Mesenchymal stem cell (in vitro differentiated cells and primary cell): Measurements from ENCODE around the gene RPTOR.

ENCODE experiments used
- DNase-seq: peaks from one replicate; pipeline ENCODE4 v3.0.0-alpha.2; 2013
- H2AFZ ChIP-seq: one replicate; pipeline ENCODE4 v1.6.1; 2013; ENCODE audit warnings: low read depth, mild to moderate bottlenecking, control low read depth, inconsistent platforms, low read length, moderate library complexity
- H2AK5ac ChIP-seq: 2 replicates; pipeline ENCODE4 v1.6.1; 2013; ENCODE audit warnings: low read length, moderate library complexity, mild to moderate bottlenecking, inconsistent platforms; ENCODE audit not compliant: severe bottlenecking
- H2BK120ac ChIP-seq: one replicate; pipeline ENCODE4 v1.6.1; 2013; ENCODE audit warnings: low read depth, mild to moderate bottlenecking, inconsistent platforms, low read length, moderate library complexity
- H2BK12ac ChIP-seq, 2 experiments: one replicate each; pipeline ENCODE4 v1.6.1; 2013; ENCODE audit warnings: inconsistent platforms in 2 of 2, low read length in 2 of 2, mild to moderate bottlenecking in 2 of 2, moderate library complexity in 2 of 2, control low read depth in 1 of 2
- H2BK15ac ChIP-seq: one replicate; pipeline ENCODE4 v1.6.1; 2013; ENCODE audit warnings: mild to moderate bottlenecking, low read depth, inconsistent platforms; ENCODE audit not compliant: poor library complexity, severe bottlenecking
- H2BK5ac ChIP-seq: 2 replicates; pipeline ENCODE4 v1.6.1; 2013; ENCODE audit warnings: low read depth, mild to moderate bottlenecking, low read length, control low read depth, inconsistent platforms; ENCODE audit not compliant: poor library complexity, severe bottlenecking
- H3K14ac ChIP-seq, 2 experiments: one replicate each; pipeline ENCODE4 v1.6.1; 2013; ENCODE audit warnings: inconsistent platforms in 2 of 2, low read length in 2 of 2, control low read depth in 1 of 2, mild to moderate bottlenecking in 1 of 2, moderate library complexity in 1 of 2
- H3K18ac ChIP-seq, 2 experiments: one replicate each; pipeline ENCODE4 v1.6.1; 2013; ENCODE audit warnings: inconsistent platforms in 2 of 2, low read length in 2 of 2, control low read depth in 1 of 2, low read depth in 1 of 2, mild to moderate bottlenecking in 1 of 2
- H3K23ac ChIP-seq, 2 experiments: one replicate each; pipeline ENCODE4 v1.6.1; 2013; ENCODE audit warnings: inconsistent platforms in 2 of 2, low read length in 2 of 2, mild to moderate bottlenecking in 2 of 2, moderate library complexity in 2 of 2, control low read depth in 1 of 2
- H3K27ac ChIP-seq: 2 replicates; pipeline ENCODE4 v1.5.1; 2013; ENCODE audit warnings: mild to moderate bottlenecking, moderate library complexity, low read length, control low read depth, inconsistent platforms; ENCODE audit not compliant: poor library complexity, severe bottlenecking
- H3K27me3 ChIP-seq, 2 experiments: 2 replicates each; pipeline versions ENCODE4 v1.6.1 to v1.7.0; 2013; ENCODE audit warnings: low read length in 2 of 2, mild to moderate bottlenecking in 2 of 2, moderate library complexity in 2 of 2, control low read depth in 1 of 2, inconsistent platforms in 1 of 2; ENCODE audit not compliant: control insufficient read depth in 1 of 2, insufficient read depth in 1 of 2
- H3K36me3 ChIP-seq, 2 experiments: 2 replicates each; pipeline versions ENCODE4 v1.6.1 to v1.7.0; 2013; ENCODE audit warnings: low read length in 2 of 2, control low read depth in 1 of 2, inconsistent platforms in 1 of 2, low read depth in 1 of 2, mild to moderate bottlenecking in 1 of 2; ENCODE audit not compliant: insufficient read depth in 2 of 2, control insufficient read depth in 1 of 2
- H3K4ac ChIP-seq, 2 experiments: one replicate each; pipeline ENCODE4 v1.6.1; 2013; ENCODE audit warnings: inconsistent platforms in 2 of 2, low read length in 2 of 2, mild to moderate bottlenecking in 2 of 2, moderate library complexity in 2 of 2, control low read depth in 1 of 2, low read depth in 1 of 2
- H3K4me1 ChIP-seq: 2 replicates; pipeline ENCODE4 v1.6.1; 2013; ENCODE audit warnings: low read depth, low read length, control low read depth; ENCODE audit not compliant: control insufficient read depth, insufficient read depth
- H3K4me2 ChIP-seq: 2 replicates; pipeline ENCODE4 v1.6.1; 2013; ENCODE audit warnings: low read length, mild to moderate bottlenecking, inconsistent platforms; ENCODE audit not compliant: poor library complexity, severe bottlenecking
- H3K4me3 ChIP-seq, 2 experiments: 2 replicates each; pipeline versions ENCODE4 v1.5.1 to v1.7.0; 2013; ENCODE audit warnings: low read length in 2 of 2, mild to moderate bottlenecking in 2 of 2, control low read depth in 1 of 2, low read depth in 1 of 2; ENCODE audit not compliant: insufficient read depth in 1 of 2
- H3K79me1 ChIP-seq: replicated peaks from 2 replicates; pipeline ENCODE4 v1.6.1; 2013; ENCODE audit warnings: mild to moderate bottlenecking, control low read depth, low read length, inconsistent platforms; ENCODE audit not compliant: poor library complexity, severe bottlenecking
- H3K9ac ChIP-seq: 2 replicates; pipeline ENCODE4 v1.7.0; 2013; ENCODE audit warnings: mild to moderate bottlenecking, low read length, moderate library complexity
- H3K9me3 ChIP-seq: 2 replicates; pipeline ENCODE4 v1.7.0; 2013; ENCODE audit warnings: mild to moderate bottlenecking, low read length; ENCODE audit not compliant: control insufficient read depth
- H4K8ac ChIP-seq: one replicate; pipeline ENCODE4 v1.6.1; 2013; ENCODE audit warnings: inconsistent platforms, mild to moderate bottlenecking, low read length, moderate library complexity
- H4K91ac ChIP-seq: one replicate; pipeline ENCODE4 v1.6.1; 2013; ENCODE audit warnings: mild to moderate bottlenecking, low read length, inconsistent platforms
- WGBS: methylation state at CpG from one replicate; pipeline ENCODE4 v1.1.7; 2013; ENCODE audit warnings: mixed read lengths; 5-methylcytosine and 5-hydroxymethylcytosine counted together

RPTOR gene

GRCh38 chr17:80836971-80837481 is 292.4 kb downstream of the RPTOR start:
- Histone ChIP-seq H3K9me3 (no peaks in the 10 kb centered on the region), H3K23ac (no peak overlapping the region), H3K79me1 (peaks cover 3% of the 10 kb centered on the region), H2BK120ac (no peak overlapping the region), H3K9ac (no peak overlapping the region), H2BK15ac (no peak overlapping the region), H3K36me3 (peaks cover 21 to 52% of the 10 kb centered on the region in 2 experiments), H2BK5ac (no peak overlapping the region), H3K27ac (no peak overlapping the region), H3K14ac (no peak overlapping the region), H3K4ac (no peak overlapping the region), H3K18ac (no peak overlapping the region), H3K4me2 (no peak overlapping the region), H2AFZ (no peak overlapping the region), H4K91ac (peak overlapping the region; percentile 66), H4K8ac (no peak overlapping the region), H2AK5ac (no peak overlapping the region), H3K27me3 (no peaks in the 10 kb centered on the region), H3K4me1 (peaks cover 11% of the 10 kb centered on the region), H2BK12ac (no peak overlapping the region), H3K4me3 (no peak overlapping the region)
- DNase-seq = no peak
- 98% methylated on average over 16 of the region's 16 CpGs for WGBS

DNA sequence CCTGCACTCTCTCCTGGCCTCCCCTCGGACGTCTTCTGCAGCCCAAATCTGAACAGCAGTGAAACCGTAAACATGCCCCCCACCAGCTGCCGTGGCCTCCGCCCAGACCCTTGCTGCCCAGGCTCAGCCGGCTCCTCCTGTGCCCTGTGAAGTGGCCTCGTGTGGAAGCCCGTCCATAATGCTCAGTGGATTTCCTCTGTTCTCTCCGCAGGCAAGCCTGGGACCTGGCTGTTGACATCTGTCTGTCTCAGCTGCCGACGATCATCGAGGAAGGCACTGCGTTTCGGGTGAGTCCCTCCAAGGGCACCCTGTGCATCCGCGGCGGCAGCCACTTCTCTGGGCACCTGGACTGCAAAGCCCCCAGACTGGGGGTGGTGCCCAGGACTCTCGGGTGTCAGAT is 293.1 kb downstream of the RPTOR start:
- WGBS = 97% methylated on average over 18 of the region's 18 CpGs
- H3K9ac ChIP-seq = no peak overlapping the region
- no peak for DNase-seq
- H2BK12ac ChIP-seq = no peak overlapping the region
- peak overlapping the region; percentile 32 for H4K91ac ChIP-seq
- no peak overlapping the region for H2BK5ac ChIP-seq
- H3K36me3 ChIP-seq = peaks cover 23 to 50% of the 10 kb centered on the region in 2 experiments
- peaks cover 5% of the 10 kb centered on the region for H3K4me1 ChIP-seq
- no peak overlapping the region for H2BK120ac ChIP-seq
- H3K14ac ChIP-seq = no peak overlapping the region
- H3K27me3 ChIP-seq = no peaks in the 10 kb centered on the region
- H3K9me3 ChIP-seq = no peaks in the 10 kb centered on the region
- H3K79me1 ChIP-seq = peaks cover 5% of the 10 kb centered on the region
- no peak overlapping the region for H3K4me3 ChIP-seq
- H3K18ac ChIP-seq = no peak overlapping the region
- no peak overlapping the region for H3K23ac ChIP-seq
- no peak overlapping the region for H2AFZ ChIP-seq
- H2AK5ac ChIP-seq = no peak overlapping the region
- no peak overlapping the region for H3K4ac ChIP-seq
- H3K4me2 ChIP-seq = no peak overlapping the region
- no peak overlapping the region for H2BK15ac ChIP-seq
- H3K27ac ChIP-seq = no peak overlapping the region
- no peak overlapping the region for H4K8ac ChIP-seq

DNA sequence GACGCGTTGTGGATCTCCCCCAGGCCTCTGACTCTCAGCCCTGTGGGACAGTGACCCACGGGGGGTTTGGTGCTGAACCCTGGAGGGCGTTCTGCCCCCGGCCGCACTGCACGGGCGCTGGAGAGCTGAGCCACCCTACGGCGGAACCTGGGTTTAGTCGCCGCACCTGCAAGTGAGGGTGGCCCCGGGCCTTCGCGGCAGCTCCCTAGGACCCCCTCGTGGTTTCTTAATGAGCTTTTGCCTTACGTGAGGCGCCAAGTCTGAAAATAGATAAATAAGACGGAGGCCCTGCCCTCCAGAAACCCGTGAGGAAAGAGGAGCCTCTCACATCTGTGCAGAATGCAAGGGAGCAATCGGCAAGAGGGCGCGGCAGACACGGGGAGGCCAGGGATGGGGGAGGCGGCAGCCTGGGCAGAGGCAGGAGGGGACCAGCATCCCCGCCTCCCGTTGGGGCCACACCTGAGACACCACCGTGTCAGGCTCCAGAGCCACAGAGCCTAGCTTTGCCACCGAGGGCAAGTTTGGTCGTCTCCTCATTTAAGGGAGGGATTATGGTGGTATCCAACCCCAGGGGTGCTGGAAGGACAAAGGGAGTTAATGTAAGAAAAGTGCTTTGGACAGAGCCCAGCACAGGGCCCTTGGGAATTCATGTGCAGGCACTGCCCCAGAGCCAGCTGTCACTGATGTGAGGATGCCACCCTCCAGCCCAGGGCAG is 293.8 kb downstream of the RPTOR start:
- peak overlapping the region in 1 of 2 experiments; percentile 13 for H3K4ac ChIP-seq
- no peak overlapping the region for H3K23ac ChIP-seq
- H3K27ac ChIP-seq = no peak overlapping the region
- DNase-seq = no peak
- no peak overlapping the region for H2BK5ac ChIP-seq
- no peak overlapping the region for H3K14ac ChIP-seq
- WGBS = 96% methylated on average over 30 of the region's 30 CpGs
- H3K4me3 ChIP-seq = no peak overlapping the region
- no peak overlapping the region for H3K4me2 ChIP-seq
- H3K27me3 ChIP-seq = no peaks in the 10 kb centered on the region
- H3K18ac ChIP-seq = no peak overlapping the region
- H2AFZ ChIP-seq = no peak overlapping the region
- H3K9me3 ChIP-seq = no peaks in the 10 kb centered on the region
- H3K79me1 ChIP-seq = peaks cover 5% of the 10 kb centered on the region
- H2BK15ac ChIP-seq = no peak overlapping the region
- H3K4me1 ChIP-seq = peaks cover 5% of the 10 kb centered on the region
- H4K8ac ChIP-seq = no peak overlapping the region
- no peak overlapping the region for H2BK12ac ChIP-seq
- no peak overlapping the region for H2BK120ac ChIP-seq
- H4K91ac ChIP-seq = no peak overlapping the region
- H3K36me3 ChIP-seq = peaks cover 25 to 52% of the 10 kb centered on the region in 2 experiments
- H2AK5ac ChIP-seq = no peak overlapping the region
- no peak overlapping the region for H3K9ac ChIP-seq

DNA sequence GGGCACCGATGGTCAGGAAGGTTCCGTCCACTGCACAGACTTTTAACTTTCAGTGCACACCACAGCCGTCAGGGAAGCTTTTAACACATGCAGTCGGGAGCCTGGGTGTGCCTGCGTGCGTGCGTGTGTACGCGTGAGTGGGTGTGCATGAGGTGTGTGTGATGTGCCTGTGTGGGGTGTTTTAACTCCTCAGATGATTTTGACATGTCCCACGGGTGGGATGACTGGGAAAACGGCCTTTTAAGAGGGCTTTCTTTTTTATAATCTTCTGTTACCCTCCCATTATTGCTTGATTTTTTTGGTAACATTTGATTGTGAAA is 294.3 kb downstream of the RPTOR start:
- 98% methylated on average over 9 of the region's 11 CpGs for WGBS

More for the DNA sequence above, 294.3 kb downstream of the RPTOR start:
- Histone ChIP-seq H3K9me3 (no peaks in the 10 kb centered on the region), H3K36me3 (peaks cover 26 to 52% of the 10 kb centered on the region in 2 experiments), H2AK5ac (no peak overlapping the region), H2BK120ac (no peak overlapping the region), H2AFZ (no peak overlapping the region), H3K27me3 (no peaks in the 10 kb centered on the region), H3K4me1 (peaks cover 7% of the 10 kb centered on the region), H3K27ac (no peak overlapping the region), H2BK12ac (peak overlapping the region in 1 of 2 experiments; percentile 6), H3K18ac (no peak overlapping the region), H2BK15ac (no peak overlapping the region), H4K8ac (no peak overlapping the region), H3K9ac (no peak overlapping the region), H3K4me3 (no peak overlapping the region), H4K91ac (no peak overlapping the region), H3K23ac (no peak overlapping the region), H3K4me2 (no peak overlapping the region), H2BK5ac (no peak overlapping the region), H3K4ac (peak overlapping the region in 1 of 2 experiments; percentile 13), H3K14ac (no peak overlapping the region), H3K79me1 (peaks cover 8% of the 10 kb centered on the region)
- no peak for DNase-seq
